Psoas muscle (tissue), 8 donors: Measurements from ENCODE around the gene ACP1. TPM values are rescaled to one million over a fixed set of nuclear protein-coding genes. Genes with fewer than 3 reads are reported as not detected.

Source experiments
- ATAC-seq, 4 donors: fragments of 200-7000 bp; cut with Tn5 transposase; one replicate each; pipeline ENCODE4 v1.9.1; 2020; ENCODE audit warnings: moderate library complexity in 3 of 4, mild to moderate bottlenecking in 2 of 4
- DNase-seq, 2 donors: peaks; one replicate each; pipeline ENCODE4 v3.0.0-alpha.2; 2020
- H3K27ac ChIP-seq: fragments of 200-600 bp; one replicate; pipeline ENCODE4 v1.8.0; 2022
- H3K27me3 ChIP-seq, 3 donors: fragments of 200-600 bp in 1 of 3; one replicate each; pipeline versions ENCODE4 v1.6.1 to v1.8.0; 2013 to 2022; ENCODE audit warnings: low read length in 2 of 3, mild to moderate bottlenecking in 2 of 3, moderate library complexity in 1 of 3; ENCODE audit not compliant: insufficient read depth in 3 of 3
- H3K36me3 ChIP-seq, 2 donors: fragments of 200-600 bp in 1 of 2; one replicate each; pipeline versions ENCODE4 v1.6.1 to v1.8.0; 2013 to 2022; ENCODE audit warnings: low read depth in 1 of 2, mild to moderate bottlenecking in 1 of 2, moderate library complexity in 1 of 2; ENCODE audit not compliant: insufficient read depth in 1 of 2
- H3K4me1 ChIP-seq: fragments of 200-600 bp; one replicate; pipeline ENCODE4 v1.8.0; 2022
- H3K4me3 ChIP-seq: fragments of 200-600 bp; one replicate; pipeline ENCODE4 v1.8.0; 2022; ENCODE audit warnings: mild to moderate bottlenecking
- H3K9me3 ChIP-seq: fragments of 200-600 bp; one replicate; pipeline ENCODE4 v1.8.0; 2022
- WGBS, 3 donors: extraction: QIAGEN DNeasy Blood & Tissue Kit; methylation state at CpG; one replicate each; pipeline versions ENCODE4 v1.1.6 to v1.1.7; 2013; 5-methylcytosine and 5-hydroxymethylcytosine counted together
- intact Hi-C, 2 donors: fragments of 100-400 bp; cut with DNase I; formaldehyde crosslinking; loops; one replicate each; pipeline versions ENCODE4 v1.11.0 to v1.14.2; 2022
- polyA plus RNA-seq, 3 donors: library from polyadenylated mRNA; stranded (reverse); fragments of 200-250 nt; gene quantifications; one replicate each; pipeline ENCODE4 v1.2.3, GENCODE V29; 2013
- total RNA-seq, 4 donors: library from RNA; stranded (reverse); fragmentation: NEBNext Ultra II Directional in 2 of 4; extraction: Animal tissue kit (Norgen Biotek cat#: 25700) in 2 of 4; gene quantifications; one replicate each; pipeline versions ENCODE4 v1.2.1 to v1.2.4, GENCODE V29; 2021 to 2023
- TF ChIP-seq, protein P1 (sequence below): fragments of 200-600 bp; IDR thresholded peaks from one replicate; pipeline ENCODE4 v1.8.0; 2022; ENCODE audit warnings: antibody characterized with exemption
- donor health status: healthy with polysubstance abuse.
- donor health status: DM: no; HTN: no; CAD: no; lungs with moderate emphysema.
- donor health status: Bipolar disorder and iron deficiency.
- donor health status: healthy.
- donor health status: DM: yes; HTN: yes; CAD: no.
- donor health status: DM: no; HTN: no; CAD: no.
- donor health status: DM: no; HTN: no; CAD: no.
- donor health status: DM: yes; HTN: yes; CAD: no.

The ACP1 gene
- total and polyA plus RNA-seq, 7 donors: 55.8 to 104 (median 73.6) TPM

DNA sequence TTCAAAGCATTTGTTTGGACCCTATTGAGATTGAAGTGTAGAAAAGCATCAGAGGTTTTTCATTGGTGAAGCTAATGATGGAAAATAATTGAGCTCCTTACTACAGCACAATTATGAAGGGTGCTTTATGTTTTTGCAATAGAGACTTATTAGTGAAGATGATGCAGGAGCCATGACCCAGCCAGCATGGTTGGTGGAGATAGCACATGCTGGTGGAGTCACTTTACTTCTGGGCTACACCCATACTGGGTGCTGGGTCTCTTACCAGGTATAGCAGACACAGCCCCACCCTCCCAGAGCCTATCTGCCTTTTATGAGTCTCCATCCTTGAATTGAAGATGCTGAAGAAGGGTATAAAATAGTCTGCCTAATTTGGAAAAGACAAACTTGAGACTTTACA lies 3.6 kb downstream of the ACP1 start:
- ATAC-seq: no peak
- Histone ChIP-seq H3K9me3 (no peaks in the 10 kb centered on the region), H3K36me3 (peaks cover 0 to 18% of the 10 kb centered on the region in 2 donors), H3K4me1 (peaks cover 21% of the 10 kb centered on the region), H3K27ac (no peak overlapping the region), H3K27me3 (no peaks in the 10 kb centered on the region), H3K4me3 (no peak overlapping the region)
- TF ChIP-seq, protein P1, sequence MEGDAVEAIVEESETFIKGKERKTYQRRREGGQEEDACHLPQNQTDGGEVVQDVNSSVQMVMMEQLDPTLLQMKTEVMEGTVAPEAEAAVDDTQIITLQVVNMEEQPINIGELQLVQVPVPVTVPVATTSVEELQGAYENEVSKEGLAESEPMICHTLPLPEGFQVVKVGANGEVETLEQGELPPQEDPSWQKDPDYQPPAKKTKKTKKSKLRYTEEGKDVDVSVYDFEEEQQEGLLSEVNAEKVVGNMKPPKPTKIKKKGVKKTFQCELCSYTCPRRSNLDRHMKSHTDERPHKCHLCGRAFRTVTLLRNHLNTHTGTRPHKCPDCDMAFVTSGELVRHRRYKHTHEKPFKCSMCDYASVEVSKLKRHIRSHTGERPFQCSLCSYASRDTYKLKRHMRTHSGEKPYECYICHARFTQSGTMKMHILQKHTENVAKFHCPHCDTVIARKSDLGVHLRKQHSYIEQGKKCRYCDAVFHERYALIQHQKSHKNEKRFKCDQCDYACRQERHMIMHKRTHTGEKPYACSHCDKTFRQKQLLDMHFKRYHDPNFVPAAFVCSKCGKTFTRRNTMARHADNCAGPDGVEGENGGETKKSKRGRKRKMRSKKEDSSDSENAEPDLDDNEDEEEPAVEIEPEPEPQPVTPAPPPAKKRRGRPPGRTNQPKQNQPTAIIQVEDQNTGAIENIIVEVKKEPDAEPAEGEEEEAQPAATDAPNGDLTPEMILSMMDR: no peak
- intact Hi-C loops: loop anchor here in 1 of 2 donors (10.0 kb wide), 1 partner anchor 406 kb away; the partner anchor contains the start of gene TMEM18
- DNase-seq: no peak

- TF ChIP-seq, protein P1: no peak
- 64 to 83% (median 71%) methylated on average over 4 of the region's 4 CpGs for WGBS, 3 donors
These were observed 4.7 kb downstream of the ACP1 start for GRCh38 chr2:269356-270030.

DNA sequence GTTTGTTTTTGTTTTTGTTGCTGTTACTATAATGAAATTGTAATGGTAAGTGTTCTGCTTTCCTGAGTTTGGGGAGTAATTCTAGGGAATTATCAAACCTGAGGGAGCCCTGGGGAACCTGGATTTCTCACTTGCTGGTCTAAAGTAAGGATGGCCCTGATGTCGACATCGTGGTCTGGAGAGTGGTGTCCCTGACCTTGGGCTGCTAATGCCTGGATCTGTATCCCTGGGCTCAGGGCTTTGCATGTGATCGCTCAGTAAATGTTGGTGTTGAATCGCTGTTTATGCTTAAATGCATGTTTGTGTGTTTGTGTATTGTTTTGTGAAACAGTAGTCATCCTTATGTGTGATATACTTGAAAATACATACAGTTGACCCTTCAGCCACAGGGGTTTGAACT lies 6.1 kb downstream of the ACP1 start:
- no peaks in the 10 kb centered on the region for H3K9me3 ChIP-seq
- H3K27me3 ChIP-seq: no peaks in the 10 kb centered on the region
- H3K36me3 ChIP-seq: peaks cover 0 to 43% of the 10 kb centered on the region in 2 donors
- intact Hi-C loops: no loop called here
- no peak for DNase-seq
- H3K4me1 ChIP-seq: peaks cover 12% of the 10 kb centered on the region
- no peak overlapping the region for H3K27ac ChIP-seq
- 95 to 99% (median 97%) methylated on average over 4 of the region's 4 CpGs for WGBS, 3 donors
- H3K4me3 ChIP-seq: no peak overlapping the region
- no peak for ATAC-seq
- TF ChIP-seq, protein P1: no peak

More at GRCh38 chr2:269356-270030, 4.7 kb downstream of the ACP1 start:
- peaks cover 0 to 29% of the 10 kb centered on the region in 2 donors for H3K36me3 ChIP-seq
- H3K27ac ChIP-seq: no peak overlapping the region
- H3K27me3 ChIP-seq: no peaks in the 10 kb centered on the region
- DNase-seq (no peak), ATAC-seq (no peak)
- no peaks in the 10 kb centered on the region for H3K9me3 ChIP-seq
- no peak overlapping the region for H3K4me3 ChIP-seq
- intact Hi-C loops: loop anchor here in 1 of 2 donors (10.0 kb wide), 1 partner anchor 405 kb away; the partner anchor contains the start of gene TMEM18
- H3K4me1 ChIP-seq: peaks cover 16% of the 10 kb centered on the region

DNA sequence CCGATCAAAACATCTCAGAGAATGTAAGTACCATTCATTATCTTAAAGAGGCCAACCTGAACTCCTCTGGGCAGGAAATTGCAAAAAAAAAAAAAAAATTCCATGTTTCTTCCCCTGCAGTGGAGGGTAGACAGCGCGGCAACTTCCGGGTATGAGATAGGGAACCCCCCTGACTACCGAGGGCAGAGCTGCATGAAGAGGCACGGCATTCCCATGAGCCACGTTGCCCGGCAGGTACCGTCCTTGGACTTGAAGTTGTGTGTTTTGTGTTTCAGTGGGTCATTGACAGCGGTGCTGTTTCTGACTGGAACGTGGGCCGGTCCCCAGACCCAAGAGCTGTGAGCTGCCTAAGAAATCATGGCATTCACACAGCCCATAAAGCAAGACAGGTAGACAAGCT lies 7.2 kb downstream of the ACP1 start:
- ATAC-seq (no peak), DNase-seq (no peak)
- TF ChIP-seq, protein P1: no peak
- WGBS, 3 donors: 93 to 95% (median 94%) methylated on average over 12 of the region's 12 CpGs
- Histone ChIP-seq H3K27me3 (no peaks in the 10 kb centered on the region), H3K27ac (no peak overlapping the region), H3K9me3 (no peaks in the 10 kb centered on the region), H3K4me3 (no peak overlapping the region), H3K4me1 (peaks cover 8% of the 10 kb centered on the region), H3K36me3 (peaks cover 3 to 53% of the 10 kb centered on the region in 2 donors)
- intact Hi-C loops: no loop called here

DNA sequence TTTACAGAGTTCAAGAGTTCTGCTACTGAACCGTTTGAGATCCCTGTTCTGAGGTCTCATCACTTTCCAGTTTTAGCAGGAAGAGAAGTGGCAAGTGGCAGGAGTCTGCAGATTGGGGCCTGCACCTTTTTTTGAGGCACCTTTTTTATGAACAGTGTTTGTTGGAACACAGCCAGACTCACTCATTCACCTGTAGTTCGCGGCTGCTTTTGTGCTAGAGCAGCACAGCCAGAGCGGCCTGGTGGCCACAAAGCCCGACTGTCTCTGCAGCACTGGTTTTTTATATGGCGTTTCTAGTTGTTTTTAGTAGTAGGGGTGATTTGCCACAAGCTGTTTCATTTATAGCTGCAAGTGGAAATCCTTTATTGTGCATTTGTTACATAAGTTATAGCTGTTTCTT lies 8.6 kb downstream of the ACP1 start:
- DNase-seq (no peak), ATAC-seq (no peak)
- Histone ChIP-seq H3K27me3 (no peaks in the 10 kb centered on the region), H3K4me1 (peaks cover 8% of the 10 kb centered on the region), H3K27ac (no peak overlapping the region), H3K4me3 (no peak overlapping the region), H3K36me3 (peaks cover 10 to 67% of the 10 kb centered on the region in 2 donors), H3K9me3 (no peaks in the 10 kb centered on the region)
- 66 to 82% (median 78%) methylated on average over 6 of the region's 6 CpGs for WGBS, 3 donors
- intact Hi-C loops: no loop called here
- TF ChIP-seq, protein P1: no peak
